Mucosa of descending colon (tissue), 3 donors: ENCODE data around the gene FKBP6. TPM values are rescaled to one million over a fixed set of nuclear protein-coding genes. Genes with fewer than 3 reads are reported as not detected.
"Not testable (repeated sequence)": the region's sequence is repeated elsewhere in the genome, so short reads cannot be mapped to it uniquely, and the experiment has no call there.

Source experiments
- ATAC-seq: fragments of 200-7000 bp; cut with Tn5 transposase; one replicate; pipeline ENCODE4 v1.9.1; 2020; ENCODE audit warnings: mild to moderate bottlenecking, moderate library complexity
- DNase-seq, 3 donors: peaks; one replicate each; pipeline ENCODE4 v3.0.0-alpha.2; 2020
- H3K36me3 ChIP-seq: fragments of 200-600 bp; one replicate; pipeline ENCODE4 v1.8.0; 2021; ENCODE audit warnings: low read depth, mild to moderate bottlenecking
- H3K4me1 ChIP-seq: fragments of 200-600 bp; one replicate; pipeline ENCODE4 v1.8.0; 2021; ENCODE audit warnings: low read depth, mild to moderate bottlenecking
- H3K4me3 ChIP-seq: fragments of 200-600 bp; one replicate; pipeline ENCODE4 v1.8.0; 2021; ENCODE audit warnings: mild to moderate bottlenecking
- H3K9me3 ChIP-seq: fragments of 200-600 bp; one replicate; pipeline ENCODE4 v1.8.0; 2021; ENCODE audit warnings: mild to moderate bottlenecking
- intact Hi-C, 2 donors: fragments of 100-400 bp; cut with DNase I in 1 of 2; cut with micrococcal nuclease in 1 of 2; formaldehyde crosslinking; loops; one replicate each; pipeline versions ENCODE4 v1.11.0 to v1.11.1; 2022; cut with DNase I, micrococcal nuclease
- total RNA-seq, 3 donors: library from RNA; stranded (reverse); fragmentation: NEBNext Ultra II Directional in 2 of 3; extraction: Animal tissue kit (Norgen Biotek cat#: 25700) in 2 of 3; gene quantifications; one replicate each; pipeline versions ENCODE4 v1.2.1 to v1.2.4, GENCODE V29; 2021 to 2023
- TF ChIP-seq, protein P1 (sequence below): fragments of 200-600 bp; IDR thresholded peaks from one replicate; pipeline ENCODE4 v1.8.0; 2022; ENCODE audit warnings: antibody characterized with exemption, mild to moderate bottlenecking
- donor health status: DM: no; HTN: no; CAD: no; lungs with moderate emphysema.
- donor health status: DM: no; HTN: no; CAD: no.
- donor health status: DM: no; HTN: yes; CAD: no.

FKBP6 gene
- total RNA-seq, 3 donors from 2014 or later: not detected

DNA sequence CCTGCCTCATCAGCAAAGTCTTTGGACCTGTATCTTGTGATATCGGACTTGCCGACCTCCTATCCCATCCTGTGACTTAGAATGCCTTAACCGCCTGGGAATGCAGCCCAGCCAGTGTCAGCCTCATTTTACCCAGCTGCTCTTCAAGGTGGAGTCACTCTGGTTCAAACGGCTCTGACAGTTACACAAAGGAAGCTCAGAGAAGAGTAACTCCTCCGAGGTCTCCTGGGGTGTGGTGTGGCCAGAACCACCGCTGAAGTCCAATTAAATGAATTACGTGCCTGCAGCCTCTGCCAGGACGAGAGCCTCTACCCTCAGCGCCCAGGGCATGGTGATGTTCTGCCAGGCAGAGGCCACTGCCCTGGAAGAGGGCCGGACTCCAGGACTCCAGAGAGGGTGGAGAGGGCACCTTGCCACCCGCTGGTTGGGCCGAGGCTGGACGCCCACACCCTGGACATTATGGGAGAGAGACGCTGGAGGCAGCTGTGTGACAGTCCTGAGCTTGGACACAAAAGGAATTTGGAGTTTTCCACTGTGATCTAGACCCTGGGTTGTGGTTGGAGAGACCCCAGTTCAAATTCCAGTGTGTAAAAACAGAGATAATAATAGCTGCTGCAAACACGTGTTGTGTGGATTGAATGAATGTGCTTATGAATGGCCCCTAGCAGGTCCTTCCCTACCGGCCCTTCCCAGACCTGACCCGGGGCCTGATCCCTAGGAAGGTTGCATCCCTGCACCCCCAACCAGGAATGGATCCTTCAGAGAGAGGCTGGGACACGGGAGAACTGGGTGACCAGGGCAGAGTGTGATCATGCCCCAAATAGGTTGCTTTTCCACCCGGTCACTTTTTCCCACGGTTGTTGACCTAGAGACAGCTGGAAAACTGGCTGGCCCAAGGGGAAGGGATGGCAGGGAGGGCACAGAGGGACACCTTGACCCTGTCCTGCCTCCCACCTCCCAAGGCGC lies 67.9 kb downstream of the FKBP6 start:
- H3K4me3 ChIP-seq: no peak overlapping the region
- TF ChIP-seq, protein P1, sequence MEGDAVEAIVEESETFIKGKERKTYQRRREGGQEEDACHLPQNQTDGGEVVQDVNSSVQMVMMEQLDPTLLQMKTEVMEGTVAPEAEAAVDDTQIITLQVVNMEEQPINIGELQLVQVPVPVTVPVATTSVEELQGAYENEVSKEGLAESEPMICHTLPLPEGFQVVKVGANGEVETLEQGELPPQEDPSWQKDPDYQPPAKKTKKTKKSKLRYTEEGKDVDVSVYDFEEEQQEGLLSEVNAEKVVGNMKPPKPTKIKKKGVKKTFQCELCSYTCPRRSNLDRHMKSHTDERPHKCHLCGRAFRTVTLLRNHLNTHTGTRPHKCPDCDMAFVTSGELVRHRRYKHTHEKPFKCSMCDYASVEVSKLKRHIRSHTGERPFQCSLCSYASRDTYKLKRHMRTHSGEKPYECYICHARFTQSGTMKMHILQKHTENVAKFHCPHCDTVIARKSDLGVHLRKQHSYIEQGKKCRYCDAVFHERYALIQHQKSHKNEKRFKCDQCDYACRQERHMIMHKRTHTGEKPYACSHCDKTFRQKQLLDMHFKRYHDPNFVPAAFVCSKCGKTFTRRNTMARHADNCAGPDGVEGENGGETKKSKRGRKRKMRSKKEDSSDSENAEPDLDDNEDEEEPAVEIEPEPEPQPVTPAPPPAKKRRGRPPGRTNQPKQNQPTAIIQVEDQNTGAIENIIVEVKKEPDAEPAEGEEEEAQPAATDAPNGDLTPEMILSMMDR: no peak
- H3K9me3 ChIP-seq: no peaks in the 10 kb centered on the region
- H3K4me1 ChIP-seq: no peaks in the 10 kb centered on the region
- DNase-seq: no peak
- H3K36me3 ChIP-seq: no peaks in the 10 kb centered on the region
- intact Hi-C loops: no loop called here
- no peak for ATAC-seq

DNA sequence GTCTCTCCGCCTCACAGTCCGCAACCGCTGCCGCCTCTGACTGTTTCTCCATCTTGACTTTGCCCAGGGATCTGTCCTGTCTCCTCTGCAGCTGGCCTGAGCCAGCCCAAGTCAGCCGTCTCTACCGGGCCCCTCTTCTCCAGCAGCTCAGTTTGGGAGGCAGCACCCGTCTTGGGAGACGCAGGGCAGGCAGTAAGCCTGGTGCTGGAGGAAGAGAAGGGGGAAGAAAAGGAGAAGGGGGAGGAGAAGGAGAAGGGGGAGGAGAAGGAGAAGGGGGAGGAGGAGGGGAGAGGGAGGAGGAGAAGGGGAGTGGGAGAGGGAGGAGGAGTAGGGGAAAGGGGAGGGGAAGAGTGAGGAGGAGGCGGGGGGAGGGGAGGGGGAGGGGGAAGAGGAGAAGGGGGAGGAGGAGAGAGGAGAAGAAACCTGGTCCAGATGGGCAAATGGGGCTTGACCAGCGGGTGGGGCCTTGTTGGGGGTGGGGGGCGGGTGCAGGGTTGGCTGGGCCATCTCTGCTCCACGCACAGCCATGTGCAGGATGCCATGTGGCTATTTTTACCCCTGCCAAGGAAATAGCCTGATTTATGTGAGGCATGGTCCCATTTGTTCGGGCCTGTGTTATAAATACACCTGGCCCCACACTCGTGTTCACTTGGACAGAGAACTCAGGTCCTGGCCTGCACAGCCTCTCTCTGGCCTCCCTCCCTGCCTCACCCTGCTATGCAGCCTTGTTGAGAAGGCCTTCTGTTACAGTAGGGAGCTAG lies 69.7 kb downstream of the FKBP6 start:
- Histone ChIP-seq H3K9me3 (no peaks in the 10 kb centered on the region), H3K36me3 (no peaks in the 10 kb centered on the region), H3K4me3 (no peak overlapping the region), H3K4me1 (no peaks in the 10 kb centered on the region)
- TF ChIP-seq, protein P1: no peak
- intact Hi-C loops: no loop called here
- DNase-seq (no peak), ATAC-seq (no peak)

GRCh38 chr7:73399185-73400050 lies 71.5 kb downstream of the FKBP6 start:
- intact Hi-C loops, H3K9me3 ChIP-seq, H3K36me3 ChIP-seq, H3K4me1 ChIP-seq, H3K4me3 ChIP-seq: not testable (repeated sequence)
- peak; percentile 75 to 86 (median 77) for DNase-seq
- ATAC-seq: peak; percentile 88

DNA sequence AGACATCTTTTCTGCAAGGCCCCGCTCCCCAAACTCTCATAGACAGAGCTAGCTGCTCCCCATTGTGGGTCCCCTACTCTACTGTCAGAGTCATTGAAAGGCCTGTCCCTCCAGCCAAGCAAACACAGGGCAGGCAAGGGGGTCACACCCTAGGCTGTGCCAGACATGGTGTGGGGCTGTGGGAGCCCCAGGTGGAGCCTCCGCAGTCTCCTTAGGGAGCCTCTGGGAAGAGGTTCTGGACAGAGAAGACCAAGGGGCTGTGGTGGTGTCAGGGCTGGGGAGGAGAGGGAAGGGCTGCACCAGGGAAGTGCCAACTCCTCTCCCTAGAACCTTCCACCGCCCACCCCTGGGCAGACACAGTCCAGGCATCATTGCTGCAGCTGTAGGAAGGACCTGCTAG lies 76.9 kb downstream of the FKBP6 start:
- H3K9me3 ChIP-seq, H3K4me1 ChIP-seq, ATAC-seq, DNase-seq, intact Hi-C loops, H3K4me3 ChIP-seq, H3K36me3 ChIP-seq: not testable (repeated sequence)

Other genes with a start within 250 kb of the FKBP6 start
- not detected for gene SPDYE9, start 242.1 kb upstream of the FKBP6 start, total RNA-seq
- gene NSUN5, start 19.3 kb upstream of the FKBP6 start, total RNA-seq: 10 to 100 TPM; 18.9 to 26.7 (median 21.0) TPM
- gene TRIM50, start 79 bp upstream of the FKBP6 start, total RNA-seq: under 1 TPM in 1 of 3 donors, not detected in 2; 0.35 TPM
- under 1 TPM in 2 of 3 donors, not detected in 1; 0.12 to 0.47 TPM for gene FZD9, start 105.6 kb downstream of the FKBP6 start, total RNA-seq
- 10 to 100 TPM; 37.4 to 76.0 (median 41.4) TPM for gene BAZ1B, start 194.1 kb downstream of the FKBP6 start, total RNA-seq
- gene BCL7B, start 229.5 kb downstream of the FKBP6 start, total RNA-seq: 100 to 1,000 TPM in 1 of 3 donors, 10 to 100 TPM in 2; 59.3 to 112 (median 62.0) TPM